HepG2 (cell line): ENCODE data around the gene DNAI2. TPM values are rescaled to one million over a fixed set of nuclear protein-coding genes. Genes with fewer than 3 reads are reported as not detected.

Experiments used
- ATAC-seq: fragments of 200-7000 bp; cut with Tn5 transposase; 3 replicates; pipeline ENCODE4 v1.9.1; 2020; ENCODE audit warnings: mild to moderate bottlenecking, moderate library complexity
- BruUV-seq: library from RNA; stranded (reverse); fragments of 400-500 nt; replicated peaks from 2 replicates; lab custom pipeline; 2021; lab: Mats Ljungman, UMichigan
- CTCF ChIA-PET: fragments of 300-600 bp; formaldehyde crosslinking; extraction: SDS; loops from one replicate; lab custom pipeline; 2021; ENCODE audit warnings: low total read pairs, inconsistent platforms, low intra/inter-chr PET ratio; lab: Yijun Ruan, JAX
- POLR2A ChIA-PET: fragments of 350-600 bp; sonication (Branson Sonifier 250); formaldehyde crosslinking; loops from one replicate; lab custom pipeline; 2020; ENCODE audit warnings: antibody characterized with exemption, inconsistent platforms; lab: Yijun Ruan, JAX
- DNase-seq: peaks from one replicate; pipeline ENCODE4 v3.0.0-alpha.2; 2015; ENCODE audit warnings: low spot score
- FAIRE-seq: peaks from 3 replicates; lab custom pipeline; 2011; peaks lifted over from hg19 to GRCh38; lab: Jason Lieb, UNC
- H2AFZ ChIP-seq: one replicate; pipeline ENCODE4 v1.6.1; 2011; ENCODE audit warnings: low read length, inconsistent platforms
- H3K27ac ChIP-seq: fragments of 300-600 bp; 3 replicates; pipeline ENCODE4 v1.8.0; 2011; ENCODE audit warnings: mixed run types, mild to moderate bottlenecking, mixed read lengths, low read length, inconsistent platforms; ENCODE audit not compliant: insufficient read depth; ENCODE audit errors: extremely low read length
- H3K27me3 ChIP-seq, 2 experiments: fragments of 200-600 bp in 1 of 2; 2 replicates in 1 of 2; 3 replicates in 1 of 2; pipeline versions ENCODE4 v1.6.0 to v1.8.0; 2011; ENCODE audit warnings: low read length in 2 of 2, mild to moderate bottlenecking in 2 of 2, moderate library complexity in 2 of 2, inconsistent platforms in 1 of 2; ENCODE audit not compliant: insufficient read depth in 2 of 2, control insufficient read depth in 1 of 2
- H3K36me3 ChIP-seq, 2 experiments: fragments of 200-600 bp in 1 of 2; replicated peaks in 1 of 2; 2 replicates in 1 of 2; 3 replicates in 1 of 2; pipeline versions ENCODE4 v1.5.1 to v1.8.0; 2011; ENCODE audit warnings: low read length in 2 of 2, inconsistent platforms in 1 of 2; ENCODE audit not compliant: insufficient read depth in 2 of 2, control insufficient read depth in 1 of 2
- H3K4me1 ChIP-seq: 2 replicates; pipeline ENCODE4 v1.5.1; 2012; ENCODE audit warnings: low read length, inconsistent platforms; ENCODE audit not compliant: insufficient read depth
- H3K4me2 ChIP-seq: 2 replicates; pipeline ENCODE4 v1.6.0; 2011; ENCODE audit warnings: low read depth, low read length, inconsistent platforms
- H3K4me3 ChIP-seq, 3 experiments: fragments of 200-600 bp in 1 of 3; sonication (generic), shearing (Covaris generic) in 1 of 3; replicated peaks in 1 of 3; 2 replicates each; pipeline ENCODE4 v1.5.1; 2011 to 2016; ENCODE audit warnings: low read length in 3 of 3, inconsistent platforms in 2 of 3, low read depth in 2 of 3, mild to moderate bottlenecking in 2 of 3, control low read depth in 1 of 3, mixed read lengths in 1 of 3; ENCODE audit not compliant: insufficient read depth in 1 of 3
- H3K79me2 ChIP-seq: one replicate; pipeline ENCODE4 v1.6.1; 2011; ENCODE audit warnings: low read length, inconsistent platforms; ENCODE audit not compliant: insufficient read depth
- H3K9ac ChIP-seq: 2 replicates; pipeline ENCODE4 v1.6.0; 2011; ENCODE audit warnings: mild to moderate bottlenecking, low read depth, low read length, inconsistent platforms; ENCODE audit not compliant: insufficient read depth
- H3K9me3 ChIP-seq: 2 replicates; pipeline ENCODE4 v1.5.1; 2012; ENCODE audit warnings: mild to moderate bottlenecking, low read length
- H4K20me1 ChIP-seq: 2 replicates; pipeline ENCODE4 v1.6.0; 2011; ENCODE audit warnings: inconsistent platforms, mild to moderate bottlenecking, low read length, moderate library complexity; ENCODE audit not compliant: insufficient read depth
- FOSL1 ChIP-seq: sonication (generic); formaldehyde crosslinking; IDR thresholded peaks from 2 replicates; pipeline ENCODE4 v1.9.0; 2021; ENCODE audit warnings: missing genetic modification reagents, borderline replicate concordance
- GATAD1 ChIP-seq: IDR thresholded peaks from 2 replicates; pipeline ENCODE4 v1.6.1; 2016; ENCODE audit warnings: missing genetic modification reagents, missing compliant biosample characterization
- HNRNPH1 ChIP-seq: fragments of 200-400 bp; formaldehyde crosslinking; optimal IDR thresholded peaks from 2 replicates; pipeline ENCODE3; 2017; ENCODE audit warnings: mild to moderate bottlenecking, low read depth, low read length
- ISL2 ChIP-seq: sonication (generic); formaldehyde crosslinking; IDR thresholded peaks from 2 replicates; pipeline ENCODE4 v1.5.0; 2020; ENCODE audit warnings: missing genetic modification reagents
- MLXIP ChIP-seq: sonication (generic); formaldehyde crosslinking; IDR thresholded peaks from 2 replicates; pipeline ENCODE4 v1.9.0; 2021; ENCODE audit warnings: missing genetic modification reagents, borderline replicate concordance
- YEATS2 ChIP-seq: sonication (generic); formaldehyde crosslinking; IDR thresholded peaks from 2 replicates; pipeline ENCODE4 v1.4.0; 2020; ENCODE audit warnings: missing genetic modification reagents, borderline replicate concordance
- ZNF24 ChIP-seq: fragments of 450-650 bp; IDR thresholded peaks from 2 replicates; pipeline ENCODE4 v1.6.1; 2017; ENCODE audit warnings: antibody characterized with exemption, mild to moderate bottlenecking
- ZNF282 ChIP-seq: fragments of 450-650 bp; IDR thresholded peaks from 2 replicates; pipeline ENCODE4 v1.6.1; 2018; ENCODE audit not compliant: partially characterized antibody
- ZNF563 ChIP-seq: sonication (generic); formaldehyde crosslinking; IDR thresholded peaks from 2 replicates; pipeline ENCODE4 v1.8.0; 2022; ENCODE audit warnings: mild to moderate bottlenecking, moderate library complexity, missing genetic modification reagents
- ZNF569 ChIP-seq: sonication (generic); formaldehyde crosslinking; IDR thresholded peaks from 2 replicates; pipeline ENCODE4 v1.5.0; 2020; ENCODE audit warnings: mild to moderate bottlenecking, missing genetic modification reagents, moderate library complexity, borderline replicate concordance
- WGBS: methylation state at CpG from one replicate; pipeline ENCODE4 v1.1.6; 2017; ENCODE audit warnings: low lambda C conversion rate; 5-methylcytosine and 5-hydroxymethylcytosine counted together
- in situ Hi-C: cut with HindIII; loops from 2 replicates; pipeline ENCODE4 v1.10.0; 2017; ENCODE audit warnings: low pct_unique_long_range_greater_than_20kb; ENCODE audit not compliant: extremely low pct_ligation_motif_present
- intact Hi-C: fragments of 100-400 bp; cut with micrococcal nuclease; formaldehyde crosslinking; loops from one replicate; pipeline ENCODE4 v1.10.0; 2022; ENCODE audit not compliant: unreplicated experiment
- polyA plus RNA-seq, 8 experiments: library from polyadenylated mRNA; depleted of rRNA in 3 of 8; stranded (reverse) in 7 of 8; unstranded in 1 of 8; fragments of >200 nt; fragmentation: Illumina TruSeq in 4 of 8; extraction: Trizol in 4 of 8; gene quantifications; 2 replicates each; pipeline versions ENCODE4 v1.2.1 to v1.2.3, GENCODE V29; 2011 to 2016; ENCODE audit warnings: low read depth in 4 of 8, missing spikeins in 1 of 8, mixed read lengths in 1 of 8; ENCODE audit not compliant: insufficient read depth in 1 of 8
- total RNA-seq, 5 experiments: library from RNA; depleted of rRNA; stranded (reverse); fragments of >200 nt; fragmentation: Illumina TruSeq; extraction: Trizol; gene quantifications; 2 replicates each; pipeline ENCODE4 v1.2.3, GENCODE V29; 2016; ENCODE audit warnings: low read depth in 1 of 5
- TF ChIP-seq, protein P1 (sequence below): sonication (generic); formaldehyde crosslinking; IDR thresholded peaks from 2 replicates; pipeline ENCODE4 v1.4.0; 2020; ENCODE audit warnings: missing genetic modification reagents, low read depth, mild to moderate bottlenecking, borderline replicate concordance
- TF ChIP-seq, protein P2 (sequence below): IDR thresholded peaks from 2 replicates; pipeline ENCODE4 v1.6.1; 2016; ENCODE audit warnings: low read depth, control low read depth

DNAI2 gene
- total and polyA plus RNA-seq, 2 of the 13 experiments (the other 11 are each of a cell fraction or from before 2014, with no cell fraction given) = not detected

GRCh38 chr17:74267987-74268499 lies 6.0 kb upstream of the DNAI2 start:
- TF ChIP-seq YEATS2 (CRISPR knock-in tag) = no peak
- TF ChIP-seq ZNF24 = no peak
- TF ChIP-seq ZNF569 (CRISPR knock-in tag) = no peak
- TF ChIP-seq ISL2 = no peak
- no peak for TF ChIP-seq MLXIP (CRISPR knock-in tag)
- no peak for TF ChIP-seq ZNF563
- no peak for TF ChIP-seq GATAD1
- TF ChIP-seq FOSL1 (CRISPR knock-in tag) = no peak
- no peak for TF ChIP-seq ZNF282
- TF ChIP-seq, protein P1, sequence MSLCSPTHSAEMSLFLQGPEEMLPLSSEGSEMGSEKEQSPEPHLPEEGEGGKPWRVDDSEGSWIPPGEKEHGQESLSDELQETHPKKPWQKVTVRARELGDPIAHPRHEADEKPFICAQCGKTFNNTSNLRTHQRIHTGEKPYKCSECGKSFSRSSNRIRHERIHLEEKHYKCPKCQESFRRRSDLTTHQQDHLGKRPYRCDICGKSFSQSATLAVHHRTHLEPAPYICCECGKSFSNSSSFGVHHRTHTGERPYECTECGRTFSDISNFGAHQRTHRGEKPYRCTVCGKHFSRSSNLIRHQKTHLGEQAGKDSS (CRISPR knock-in tag) = no peak
- TF ChIP-seq, protein P2, sequence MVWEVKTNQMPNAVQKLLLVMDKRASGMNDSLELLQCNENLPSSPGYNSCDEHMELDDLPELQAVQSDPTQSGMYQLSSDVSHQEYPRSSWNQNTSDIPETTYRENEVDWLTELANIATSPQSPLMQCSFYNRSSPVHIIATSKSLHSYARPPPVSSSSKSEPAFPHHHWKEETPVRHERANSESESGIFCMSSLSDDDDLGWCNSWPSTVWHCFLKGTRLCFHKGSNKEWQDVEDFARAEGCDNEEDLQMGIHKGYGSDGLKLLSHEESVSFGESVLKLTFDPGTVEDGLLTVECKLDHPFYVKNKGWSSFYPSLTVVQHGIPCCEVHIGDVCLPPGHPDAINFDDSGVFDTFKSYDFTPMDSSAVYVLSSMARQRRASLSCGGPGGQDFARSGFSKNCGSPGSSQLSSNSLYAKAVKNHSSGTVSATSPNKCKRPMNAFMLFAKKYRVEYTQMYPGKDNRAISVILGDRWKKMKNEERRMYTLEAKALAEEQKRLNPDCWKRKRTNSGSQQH (CRISPR knock-in tag) = no peak
- no peak for TF ChIP-seq HNRNPH1
- BruUV-seq = no TSS peak
- no peak overlapping the region for H3K27ac ChIP-seq

More at GRCh38 chr17:74267987-74268499, 6.0 kb upstream of the DNAI2 start:
- H3K27me3 ChIP-seq = peaks cover 0 to 43% of the 10 kb centered on the region in 2 experiments; a peak in 4 of 5 replicates
- no peak overlapping the region for H2AFZ ChIP-seq
- WGBS = 67% methylated on average over 17 of the region's 17 CpGs
- no peak overlapping the region for H3K4me3 ChIP-seq
- H4K20me1 ChIP-seq = no peaks in the 10 kb centered on the region
- ChIA-PET CTCF (no interaction called here), POLR2A (no interaction called here)
- in situ Hi-C loops = no loop called here
- no peaks in the 10 kb centered on the region for H3K79me2 ChIP-seq
- no peaks in the 10 kb centered on the region for H3K4me1 ChIP-seq
- ATAC-seq (no peak), DNase-seq (no peak), FAIRE-seq (no peak)
- intact Hi-C loops = no loop called here
- no peaks in the 10 kb centered on the region for H3K36me3 ChIP-seq
- no peak overlapping the region for H3K9ac ChIP-seq
- no peaks in the 10 kb centered on the region for H3K9me3 ChIP-seq
- no peak overlapping the region for H3K4me2 ChIP-seq
